ENCODE measurements around the gene MAN2B2. TPM values are rescaled to one million over a fixed set of nuclear protein-coding genes. Genes with fewer than 3 reads are reported as not detected.

MAN2B2 gene
- total and polyA plus RNA-seq, 7 donors: 3.0 to 24.3 (median 18.7) TPM

- WGBS, 2 donors: 85 to 96% methylated on average over 1 of the region's 1 CpG
Observed at GRCh38 chr4:6567218-6567617, 7.8 kb upstream of the MAN2B2 start.

GRCh38 chr4:6568148-6568547 is 6.8 kb upstream of the MAN2B2 start:
- H3K27me3 ChIP-seq: peaks cover 10 to 23% (median 20%) of the 10 kb centered on the region in 3 donors
- no peak overlapping the region for H3K27ac ChIP-seq
- no peak for TF ChIP-seq POLR2AphosphoS5 (IDR thresholded peaks at IDR 0.05)
- intact Hi-C loops (cut with DNase I): no loop called here
- H3K36me3 ChIP-seq: no peaks in the 10 kb centered on the region
- no peak for DNase-seq
- WGBS, 2 donors: 89 to 91% methylated on average over 7 of the region's 7 CpGs
- no peaks in the 10 kb centered on the region for H3K9me3 ChIP-seq
- H3K4me3 ChIP-seq: no peak overlapping the region
- peaks cover 0 to 11% (median 11%) of the 10 kb centered on the region in 4 donors for H3K4me1 ChIP-seq

More at GRCh38 chr4:6567218-6567617, 7.8 kb upstream of the MAN2B2 start:
- H3K36me3 ChIP-seq: no peaks in the 10 kb centered on the region
- no peak overlapping the region for H3K27ac ChIP-seq
- H3K27me3 ChIP-seq: peaks cover 12 to 32% (median 29%) of the 10 kb centered on the region in 3 donors
- no peak for DNase-seq
- H3K4me1 ChIP-seq: peaks cover 0 to 17% (median 15%) of the 10 kb centered on the region in 4 donors
- H3K9me3 ChIP-seq: no peaks in the 10 kb centered on the region
- no peak overlapping the region for H3K4me3 ChIP-seq
- intact Hi-C loops (cut with DNase I): no loop called here
- no peak for TF ChIP-seq EP300 (IDR thresholded peaks at IDR 0.05)
- TF ChIP-seq POLR2A (IDR thresholded peaks at IDR 0.05): no peak
- TF ChIP-seq, protein P1, sequence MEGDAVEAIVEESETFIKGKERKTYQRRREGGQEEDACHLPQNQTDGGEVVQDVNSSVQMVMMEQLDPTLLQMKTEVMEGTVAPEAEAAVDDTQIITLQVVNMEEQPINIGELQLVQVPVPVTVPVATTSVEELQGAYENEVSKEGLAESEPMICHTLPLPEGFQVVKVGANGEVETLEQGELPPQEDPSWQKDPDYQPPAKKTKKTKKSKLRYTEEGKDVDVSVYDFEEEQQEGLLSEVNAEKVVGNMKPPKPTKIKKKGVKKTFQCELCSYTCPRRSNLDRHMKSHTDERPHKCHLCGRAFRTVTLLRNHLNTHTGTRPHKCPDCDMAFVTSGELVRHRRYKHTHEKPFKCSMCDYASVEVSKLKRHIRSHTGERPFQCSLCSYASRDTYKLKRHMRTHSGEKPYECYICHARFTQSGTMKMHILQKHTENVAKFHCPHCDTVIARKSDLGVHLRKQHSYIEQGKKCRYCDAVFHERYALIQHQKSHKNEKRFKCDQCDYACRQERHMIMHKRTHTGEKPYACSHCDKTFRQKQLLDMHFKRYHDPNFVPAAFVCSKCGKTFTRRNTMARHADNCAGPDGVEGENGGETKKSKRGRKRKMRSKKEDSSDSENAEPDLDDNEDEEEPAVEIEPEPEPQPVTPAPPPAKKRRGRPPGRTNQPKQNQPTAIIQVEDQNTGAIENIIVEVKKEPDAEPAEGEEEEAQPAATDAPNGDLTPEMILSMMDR (IDR thresholded peaks at IDR 0.05): no peak
- no peak for TF ChIP-seq POLR2AphosphoS5 (IDR thresholded peaks at IDR 0.05)

GRCh38 chr4:6568689-6569332 is 6.2 kb upstream of the MAN2B2 start:
- WGBS, 2 donors: 79 to 84% methylated on average over 13 of the region's 13 CpGs
- peaks cover 0 to 9% (median 7%) of the 10 kb centered on the region in 4 donors for H3K4me1 ChIP-seq
- intact Hi-C loops (cut with DNase I): no loop called here

DNA sequence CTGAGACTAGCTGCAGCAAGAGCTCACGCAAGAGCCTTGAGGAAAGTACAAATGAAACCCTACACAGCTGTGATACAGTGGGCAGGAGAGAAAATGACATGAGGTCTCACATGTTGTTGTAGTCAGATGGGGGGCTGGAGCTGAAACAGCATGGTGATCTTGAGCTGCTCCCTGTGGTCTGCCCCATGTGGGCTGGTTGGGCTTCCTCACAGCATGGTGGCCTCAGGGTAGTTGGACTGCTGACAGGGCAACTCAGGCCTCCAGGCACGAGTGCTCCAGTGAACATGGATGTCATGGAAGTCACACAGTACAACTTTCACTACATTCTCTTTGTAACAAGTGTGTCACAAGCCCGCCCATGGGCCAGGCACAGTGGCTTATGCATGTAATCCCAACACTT is 3.4 kb upstream of the MAN2B2 start:
- no peaks in the 10 kb centered on the region for H3K36me3 ChIP-seq
- no peaks in the 10 kb centered on the region for H3K9me3 ChIP-seq
- H3K27ac ChIP-seq: no peak overlapping the region
- no peaks in the 10 kb centered on the region for H3K27me3 ChIP-seq
- 82 to 86% methylated on average over 3 of the region's 3 CpGs for WGBS, 2 donors
- H3K4me1 ChIP-seq: peaks cover 0 to 24% (median 17%) of the 10 kb centered on the region in 4 donors
- no peak overlapping the region for H3K4me3 ChIP-seq
- no peak for TF ChIP-seq POLR2AphosphoS5 (IDR thresholded peaks at IDR 0.05)
- no peak for TF ChIP-seq POLR2A (IDR thresholded peaks at IDR 0.05)
- TF ChIP-seq, protein P1 (IDR thresholded peaks at IDR 0.05): no peak
- no peak for TF ChIP-seq EP300 (IDR thresholded peaks at IDR 0.05)
- no peak for DNase-seq
- intact Hi-C loops (cut with DNase I): loop anchor here (5.0 to 10.0 kb wide), 3 partner anchors 146 to 413 kb away; partner anchors contain the start of gene BLOC1S4

More at GRCh38 chr4:6568689-6569332, 6.2 kb upstream of the MAN2B2 start:
- Histone ChIP-seq H3K36me3 (no peaks in the 10 kb centered on the region), H3K27ac (no peak overlapping the region), H3K27me3 (peaks cover 7 to 19% (median 17%) of the 10 kb centered on the region in 3 donors), H3K4me3 (no peak overlapping the region), H3K9me3 (no peaks in the 10 kb centered on the region)
- DNase-seq: no peak
- no peak for TF ChIP-seq POLR2A (IDR thresholded peaks at IDR 0.05)
- TF ChIP-seq EP300 (IDR thresholded peaks at IDR 0.05): no peak
- no peak for TF ChIP-seq POLR2AphosphoS5 (IDR thresholded peaks at IDR 0.05)
- TF ChIP-seq, protein P1 (IDR thresholded peaks at IDR 0.05): no peak

DNA sequence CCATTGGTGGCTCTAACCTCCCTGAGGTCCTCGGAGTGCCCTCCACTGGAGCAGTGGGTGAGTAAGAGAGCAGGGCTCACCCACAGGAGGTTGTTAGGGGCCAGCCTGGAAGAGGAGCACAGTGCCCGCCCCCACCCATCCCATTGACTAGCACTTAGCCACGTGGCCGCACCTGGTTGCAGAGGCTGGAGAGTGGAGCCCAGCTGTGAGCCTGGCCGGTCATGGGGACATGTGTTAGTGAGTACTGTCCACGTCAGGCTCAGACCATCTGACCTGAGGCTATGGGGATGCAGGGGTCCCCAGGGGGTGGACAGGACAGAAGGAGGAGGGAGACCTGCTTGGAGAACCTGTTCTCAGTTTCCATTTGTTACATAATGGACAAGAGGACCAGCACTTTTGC is 1.4 kb upstream of the MAN2B2 start:
- WGBS, 2 donors: 62 to 66% methylated on average over 6 of the region's 6 CpGs
- no peak for DNase-seq
- Histone ChIP-seq H3K4me3 (no peak overlapping the region), H3K4me1 (peaks cover 0 to 24% (median 17%) of the 10 kb centered on the region in 4 donors), H3K36me3 (peaks cover 0 to 16% (median 6%) of the 10 kb centered on the region in 4 donors), H3K27ac (no peak overlapping the region), H3K9me3 (no peaks in the 10 kb centered on the region), H3K27me3 (no peaks in the 10 kb centered on the region)
- TF ChIP-seq POLR2AphosphoS5 (IDR thresholded peaks at IDR 0.05): no peak
- TF ChIP-seq POLR2A (IDR thresholded peaks at IDR 0.05): no peak
- TF ChIP-seq, protein P1 (IDR thresholded peaks at IDR 0.05): no peak
- no peak for TF ChIP-seq EP300 (IDR thresholded peaks at IDR 0.05)
- intact Hi-C loops (cut with DNase I): loop anchor here (5.0 to 10.0 kb wide), 3 partner anchors 144 to 411 kb away; partner anchors contain the start of gene BLOC1S4

All from sigmoid colon (tissue), 7 donors.